ENCODE measurements around the gene TGFBR3.

Gene TGFBR3

GRCh38 chr1:91660708-91661107, 225.2 kb downstream of the TGFBR3 start:
- DNase-seq (ENCODE audit: low read depth in 2 of 3, low spot score in 1 of 3): no peak

- no peak for DNase-seq (ENCODE audit: low read depth in 2 of 3, low spot score in 1 of 3)
Measured at GRCh38 chr1:91655912-91656449, 230.0 kb downstream of the TGFBR3 start.

GRCh38 chr1:91653183-91653582, 232.8 kb downstream of the TGFBR3 start:
- no peak for DNase-seq (ENCODE audit: low read depth in 2 of 3, low spot score in 1 of 3)

- no peak for DNase-seq (ENCODE audit: low read depth in 2 of 3, low spot score in 1 of 3)
Measured at GRCh38 chr1:91651661-91652071, 234.3 kb downstream of the TGFBR3 start.

- no peak for DNase-seq (ENCODE audit: low read depth in 2 of 3, low spot score in 1 of 3)
Measured at GRCh38 chr1:91651243-91651642, 234.7 kb downstream of the TGFBR3 start.

DNA sequence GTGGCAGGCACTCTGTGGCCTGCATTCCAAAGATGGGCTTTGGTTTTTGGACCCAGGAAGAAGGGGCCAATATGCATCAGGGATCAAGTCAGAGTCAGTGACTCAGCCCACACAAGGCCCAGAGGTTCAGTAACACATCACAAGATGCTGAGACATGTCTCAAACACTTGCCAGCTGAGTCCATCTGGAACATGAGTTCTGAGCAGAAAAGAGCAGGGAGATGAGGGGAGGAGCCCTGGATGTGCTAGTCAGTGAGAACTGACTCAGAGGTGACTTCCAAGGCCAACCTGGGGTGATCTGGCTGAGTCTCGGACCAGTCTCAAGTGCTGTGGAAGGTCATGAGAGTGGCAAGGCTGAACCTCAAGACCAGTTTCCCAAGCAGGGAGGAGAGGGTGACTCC, 235.2 kb downstream of the TGFBR3 start:
- DNase-seq (ENCODE audit: low read depth in 2 of 3, low spot score in 1 of 3): no peak

DNA sequence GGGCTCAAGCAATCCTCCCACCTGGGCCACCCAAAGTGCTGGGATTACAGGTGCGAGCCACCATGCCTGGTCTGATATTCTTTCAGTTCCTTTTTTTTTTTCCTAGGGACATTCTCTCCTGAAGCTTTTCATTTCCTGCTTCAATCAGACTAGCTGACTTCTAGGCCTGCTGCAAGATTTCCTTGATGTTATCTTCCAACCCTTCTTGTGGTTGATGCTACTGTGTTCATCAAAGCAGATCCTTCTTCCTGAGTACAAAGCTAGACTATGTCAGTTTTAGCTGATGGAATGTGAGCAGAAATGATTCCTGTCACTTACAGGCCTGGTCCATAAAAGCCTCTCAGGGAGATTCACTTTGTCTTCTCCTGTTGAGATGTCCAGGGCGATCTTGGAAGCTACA, 238.9 kb downstream of the TGFBR3 start:
- DNase-seq (ENCODE audit: low read depth in 2 of 3, low spot score in 1 of 3): no peak

DNA sequence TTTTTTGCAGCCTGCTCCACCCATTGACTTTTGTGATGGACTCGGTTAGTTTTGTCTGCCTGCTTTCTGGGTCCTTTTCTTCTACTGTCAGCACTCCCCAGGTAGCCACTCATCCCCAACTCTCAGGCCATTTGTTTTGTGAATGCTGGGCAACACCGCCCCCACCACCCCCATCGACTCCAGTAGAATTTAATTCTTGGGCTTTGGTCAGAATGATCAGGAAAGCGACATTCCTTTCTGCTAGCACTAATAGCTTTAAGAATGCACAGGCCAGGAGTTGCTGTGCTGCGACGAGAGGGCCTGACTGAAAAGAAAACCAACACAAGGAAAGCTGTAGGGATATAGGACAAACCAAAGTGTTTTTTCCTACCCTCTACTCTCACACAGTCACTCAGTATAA, 240.9 kb downstream of the TGFBR3 start:
- no peak for DNase-seq (ENCODE audit: low read depth in 2 of 3, low spot score in 1 of 3)

DNA sequence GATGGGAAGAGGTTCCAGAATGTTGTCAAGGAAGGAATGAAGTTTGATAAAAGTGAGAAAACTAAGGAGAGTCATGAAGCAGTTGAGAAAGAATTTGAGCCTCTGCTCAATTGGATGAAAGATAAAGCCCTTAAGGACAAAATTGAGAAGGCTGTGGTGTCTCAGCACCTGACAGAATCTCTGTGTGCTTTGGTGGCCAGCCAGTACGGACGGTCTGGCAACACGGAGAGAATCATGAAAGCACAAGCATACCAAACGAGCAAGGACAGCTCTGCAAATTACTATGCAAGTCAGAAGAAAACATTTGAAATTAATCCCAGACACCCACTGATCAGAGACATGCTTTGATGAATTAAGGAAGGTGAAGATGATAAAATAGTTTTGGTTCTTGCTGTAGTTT, 242.5 kb downstream of the TGFBR3 start:
- no peak for DNase-seq (ENCODE audit: low read depth in 2 of 3, low spot score in 1 of 3)

GRCh38 chr1:91640877-91641526, 244.9 kb downstream of the TGFBR3 start:
- no peak for DNase-seq (ENCODE audit: low read depth in 2 of 3, low spot score in 1 of 3)

DNA sequence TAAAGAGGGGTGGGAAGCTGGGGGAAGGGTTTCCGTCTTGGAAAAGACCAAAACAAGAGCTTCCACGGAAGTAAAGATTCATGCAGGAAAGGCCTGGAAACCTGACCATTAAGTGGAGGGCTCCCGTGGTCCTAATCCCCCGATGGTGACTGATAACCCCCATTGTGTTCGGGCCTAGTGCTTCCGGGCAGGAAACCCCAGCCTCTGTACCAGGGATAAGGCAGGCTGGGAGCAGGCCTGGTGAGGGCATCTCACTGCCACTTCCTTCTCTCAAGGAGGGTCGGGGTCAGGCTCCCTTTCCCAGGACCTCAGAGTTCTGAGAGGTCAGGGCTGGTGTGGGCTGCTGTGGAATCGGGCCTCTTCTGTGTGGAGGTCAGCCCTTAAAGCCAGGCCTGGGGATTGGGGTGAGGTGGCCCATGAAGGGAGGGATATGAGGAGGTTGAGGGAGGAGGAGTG, 248.4 kb downstream of the TGFBR3 start:
- DNase-seq (ENCODE audit: low read depth in 2 of 3, low spot score in 1 of 3): no peak

GRCh38 chr1:91635763-91636162, 250.2 kb downstream of the TGFBR3 start:
- no peak for DNase-seq (ENCODE audit: low read depth in 2 of 3, low spot score in 1 of 3)

GRCh38 chr1:91633438-91633837, 252.5 kb downstream of the TGFBR3 start:
- no peak for DNase-seq (ENCODE audit: low read depth in 2 of 3, low spot score in 1 of 3)

DNA sequence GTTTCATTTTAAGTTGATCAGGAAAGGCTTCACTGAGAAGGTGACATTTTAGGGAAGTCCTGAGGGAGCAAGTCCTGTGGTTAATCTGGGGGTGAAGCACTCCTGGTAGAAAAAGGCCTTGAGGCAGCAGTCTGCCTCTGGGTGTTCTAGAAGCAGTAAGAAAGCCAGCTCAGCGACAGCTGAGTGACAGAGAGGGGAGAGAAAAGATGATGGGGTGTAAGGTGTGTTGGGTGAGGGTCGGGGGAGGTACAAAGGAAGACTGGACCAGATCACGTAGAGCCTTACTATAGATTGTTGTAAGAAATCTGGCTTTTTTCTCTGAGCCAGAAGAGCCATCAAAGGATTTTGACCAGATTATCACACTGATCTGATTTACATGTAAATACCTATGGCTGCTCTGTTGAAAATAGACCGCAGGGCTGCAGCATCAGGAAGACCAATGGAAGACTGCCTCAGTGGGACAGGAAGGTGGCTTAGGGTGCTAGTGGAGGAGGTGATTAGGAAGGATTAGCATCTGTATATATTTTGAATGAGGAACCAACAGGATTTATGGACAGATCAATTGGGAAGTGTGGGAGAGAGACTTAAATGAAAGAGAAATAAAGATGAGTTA, 254.1 kb downstream of the TGFBR3 start:
- no peak for DNase-seq (ENCODE audit: low read depth in 2 of 3, low spot score in 1 of 3)

GRCh38 chr1:91630803-91631202, 255.1 kb downstream of the TGFBR3 start:
- no peak for DNase-seq (ENCODE audit: low read depth in 2 of 3, low spot score in 1 of 3)

Measured in stimulated activated CD4-positive, alpha-beta T cell treated with anti-CD3 and anti-CD28 coated beads, Interleukin-12 subunit alpha, Interleukin-12 subunit beta, amount 100 ng/mL, for 48 hours (primary cell).